Epithelial cell of esophagus (primary cell): ENCODE data around the gene SEZ6L2.
"Not testable (repeated sequence)": the region's sequence is repeated elsewhere in the genome, so short reads cannot be mapped to it uniquely, and the experiment has no call there.

ENCODE experiments used
- DNase-seq: peaks from one replicate; pipeline ENCODE4 v3.0.0; 2010; ENCODE audit warnings: low read depth
- H3K4me3 ChIP-seq: 2 replicates; pipeline ENCODE4 v1.5.1; 2011; ENCODE audit warnings: mild to moderate bottlenecking, low read length, control low read depth
- CTCF ChIP-seq: IDR thresholded peaks from 2 replicates; pipeline ENCODE4 v1.5.1; 2011; ENCODE audit warnings: low read depth, mild to moderate bottlenecking, low read length, control low read depth, inconsistent platforms; ENCODE audit not compliant: insufficient read depth; ENCODE audit errors: missing control alignments

Gene SEZ6L2

GRCh38 chr16:29871822-29872546 is 27.4 kb downstream of the SEZ6L2 start:
- no peak for DNase-seq
- no peak for TF ChIP-seq CTCF
- no peak overlapping the region for H3K4me3 ChIP-seq

GRCh38 chr16:29869067-29869466 is 30.3 kb downstream of the SEZ6L2 start:
- H3K4me3 ChIP-seq, DNase-seq: not testable (repeated sequence)

GRCh38 chr16:29868396-29869009 is 30.8 kb downstream of the SEZ6L2 start:
- no peak overlapping the region for H3K4me3 ChIP-seq
- DNase-seq = no peak
- no peak for TF ChIP-seq CTCF

DNA sequence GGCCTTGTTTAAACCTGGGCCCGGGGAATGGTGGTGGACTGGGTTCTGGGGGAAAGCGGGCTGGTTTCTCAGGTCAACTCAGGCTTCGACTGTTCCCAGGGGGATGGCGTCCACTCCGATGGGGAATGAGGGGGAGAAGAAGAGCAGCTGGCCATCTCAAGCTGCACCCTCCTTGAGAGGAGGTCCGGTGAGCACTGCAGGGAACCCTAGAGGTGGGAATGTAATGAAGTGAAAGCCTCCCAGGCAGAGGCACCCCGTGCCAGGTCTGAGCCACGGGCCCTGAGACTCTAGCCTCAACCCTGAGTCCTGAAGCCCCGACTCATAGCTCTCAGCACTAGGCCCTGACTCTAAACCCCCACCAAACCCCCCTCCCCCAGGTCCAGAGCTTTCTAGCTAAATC is 35.1 kb downstream of the SEZ6L2 start:
- no peak for DNase-seq
- H3K4me3 ChIP-seq = no peak overlapping the region
- no peak for TF ChIP-seq CTCF

DNA sequence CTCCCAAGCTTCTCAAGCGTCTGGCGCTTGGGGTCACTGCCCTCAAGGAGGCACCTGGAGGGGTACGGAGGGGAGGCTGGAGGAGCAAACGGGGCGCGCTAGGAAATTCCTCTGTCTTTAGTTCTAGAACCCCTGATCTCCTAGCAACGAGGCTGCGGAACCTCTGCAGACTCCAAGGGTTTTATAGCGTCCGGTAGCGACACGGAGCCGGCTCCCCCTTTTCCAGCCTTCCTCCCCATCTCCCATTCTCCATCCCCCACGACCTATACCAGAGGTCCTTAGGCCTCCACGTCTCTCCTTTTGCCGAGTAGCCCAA is 35.7 kb downstream of the SEZ6L2 start:
- no peak for DNase-seq
- peak overlapping the region; percentile 81 for H3K4me3 ChIP-seq
- no peak for TF ChIP-seq CTCF

DNA sequence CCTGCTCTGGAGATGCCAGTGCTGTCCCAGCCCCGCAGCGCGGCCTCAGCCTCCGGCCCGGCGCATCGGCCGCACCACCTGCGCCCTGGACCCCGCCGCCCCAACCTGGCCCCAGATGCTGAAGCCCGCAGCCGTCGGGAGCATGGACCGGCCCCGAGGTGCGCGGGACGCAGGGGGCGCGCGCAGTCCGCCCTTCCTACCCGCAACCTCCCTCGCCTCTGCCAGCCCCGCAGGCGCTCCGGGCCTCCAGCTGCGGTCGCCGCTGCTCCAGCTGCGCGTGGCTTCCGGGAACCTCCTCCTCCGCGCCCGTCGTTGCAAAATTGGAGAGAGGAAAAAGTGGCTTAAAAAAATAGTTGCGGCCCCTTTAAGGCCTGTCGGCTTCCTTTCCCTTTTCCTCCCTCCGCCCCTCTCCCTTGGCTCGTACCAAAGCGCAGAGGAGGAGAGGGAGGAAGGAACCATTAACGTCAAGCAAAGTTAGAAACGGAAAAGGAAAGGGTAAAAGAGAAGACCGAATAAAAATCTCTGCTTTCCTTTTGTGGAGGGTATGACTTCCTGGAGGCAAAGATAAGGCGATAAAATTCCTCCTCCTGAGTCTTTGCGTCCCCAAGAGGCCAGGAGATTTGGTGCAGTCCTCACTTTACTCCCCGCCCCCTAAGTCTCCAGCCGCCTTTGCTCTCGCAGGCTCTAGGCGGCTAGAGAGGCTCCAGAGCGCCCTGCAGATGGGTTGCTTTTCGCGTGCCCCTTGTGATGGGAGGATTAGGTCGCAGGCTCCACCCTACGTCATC is 36.3 kb downstream of the SEZ6L2 start, which contains the start of gene CDIPT:
Gene CDIPT, minus strand, starts transcription at position 343 of the 785 bp plus-strand sequence. CDS start 369 bp downstream, outside the sequence.
- peak; percentile 98 for DNase-seq
- peak within 1 kb of the TSS; percentile 81 for H3K4me3 ChIP-seq
- peak; percentile 73 for TF ChIP-seq CTCF

DNA sequence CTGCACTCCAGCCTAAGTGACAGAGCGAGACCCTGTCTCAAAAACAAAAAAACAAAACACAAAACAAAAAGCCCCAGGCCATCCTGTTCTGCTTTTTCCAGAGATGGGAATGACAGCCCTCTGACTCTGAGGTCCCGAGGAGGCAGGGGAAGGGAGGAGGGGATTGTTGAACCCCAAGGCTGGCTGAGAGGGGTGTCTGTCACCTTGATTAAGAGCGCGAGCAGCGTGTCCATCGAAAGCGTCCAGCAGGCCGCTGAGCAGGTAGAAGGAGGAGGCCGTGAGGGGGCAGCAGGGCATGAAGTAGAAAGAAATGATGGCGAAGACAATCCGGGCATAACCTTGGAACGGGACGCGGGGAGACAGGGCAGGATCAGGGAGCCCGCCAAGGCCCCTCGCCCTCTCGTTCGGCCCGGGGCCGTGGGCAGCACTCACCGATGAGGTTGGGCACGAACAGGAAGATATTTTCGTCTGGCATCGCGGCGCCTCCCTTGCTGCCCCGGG is 36.9 kb downstream of the SEZ6L2 start:
- H3K4me3 ChIP-seq = peak overlapping the region; percentile 81
- no peak for TF ChIP-seq CTCF
- DNase-seq = peak; percentile 25
